AG09309 (cell line): ENCODE measurements around the gene POP7.

Experiments
- DNase-seq: peaks from one replicate; pipeline ENCODE4 v3.0.0-alpha.2; 2010; ENCODE audit warnings: low read depth
- H3K4me3 ChIP-seq: 2 replicates; pipeline ENCODE4 v1.5.1; 2011; ENCODE audit warnings: mild to moderate bottlenecking, low read depth, low read length, moderate library complexity; ENCODE audit not compliant: control insufficient read depth
- CTCF ChIP-seq: IDR thresholded peaks from 2 replicates; pipeline ENCODE4 v1.5.1; 2011; ENCODE audit warnings: mild to moderate bottlenecking, low read depth, low read length, inconsistent platforms; ENCODE audit not compliant: insufficient read depth, control insufficient read depth; ENCODE audit errors: missing control alignments

Gene POP7

GRCh38 chr7:100680576-100681271 lies 25.2 kb upstream of the POP7 start:
- H3K4me3 ChIP-seq = no peak overlapping the region
- no peak for DNase-seq
- no peak for TF ChIP-seq CTCF

GRCh38 chr7:100681491-100682227 lies 24.3 kb upstream of the POP7 start:
- no peak overlapping the region for H3K4me3 ChIP-seq
- DNase-seq = no peak
- TF ChIP-seq CTCF = no peak

GRCh38 chr7:100682228-100682741 lies 23.6 kb upstream of the POP7 start:
- no peak overlapping the region for H3K4me3 ChIP-seq
- no peak for TF ChIP-seq CTCF
- DNase-seq = no peak

GRCh38 chr7:100682991-100683658 lies 22.8 kb upstream of the POP7 start:
- DNase-seq = no peak
- TF ChIP-seq CTCF = no peak

GRCh38 chr7:100683659-100684533 lies 22.0 kb upstream of the POP7 start:
- no peak for TF ChIP-seq CTCF

More at GRCh38 chr7:100682991-100683658, 22.8 kb upstream of the POP7 start:
- no peak overlapping the region for H3K4me3 ChIP-seq

More at GRCh38 chr7:100683659-100684533, 22.0 kb upstream of the POP7 start:
- DNase-seq = no peak
- H3K4me3 ChIP-seq = no peak overlapping the region
